Left lung (tissue), 10 donors: ENCODE data around the gene SLC6A8. TPM values are rescaled to one million over a fixed set of nuclear protein-coding genes. Genes with fewer than 3 reads are reported as not detected.

Experiments used
- ATAC-seq: fragments of 200-7000 bp; cut with Tn5 transposase; one replicate; pipeline ENCODE4 v1.9.1; 2020; ENCODE audit warnings: moderate library complexity
- DNase-seq, 4 donors: peaks; one replicate each; pipeline ENCODE4 v3.0.0-alpha.2; 2013 to 2020
- H3K27ac ChIP-seq, 2 donors: fragments of 200-600 bp; sonication (generic) in 1 of 2; one replicate each; pipeline versions ENCODE4 v1.5.0 to v1.8.0; 2020 to 2021
- H3K27me3 ChIP-seq, 2 donors: fragments of 200-600 bp; sonication (generic) in 1 of 2; one replicate each; pipeline versions ENCODE4 v1.5.0 to v1.8.0; 2020 to 2021
- H3K36me3 ChIP-seq, 2 donors: fragments of 200-600 bp; sonication (generic) in 1 of 2; one replicate each; pipeline versions ENCODE4 v1.5.0 to v1.8.0; 2020 to 2021
- H3K4me1 ChIP-seq, 2 donors: fragments of 200-600 bp; one replicate each; pipeline ENCODE4 v1.8.0; 2021
- H3K4me3 ChIP-seq, 2 donors: fragments of 200-600 bp; sonication (generic) in 1 of 2; one replicate each; pipeline versions ENCODE4 v1.5.0 to v1.8.0; 2020 to 2021; ENCODE audit warnings: mild to moderate bottlenecking in 1 of 2
- H3K9me3 ChIP-seq, 2 donors: fragments of 200-600 bp; sonication (generic) in 1 of 2; one replicate each; pipeline versions ENCODE4 v1.5.0 to v1.8.0; 2020 to 2021
- intact Hi-C, 2 donors: fragments of 100-400 bp; cut with DNase I; formaldehyde crosslinking; loops; one replicate each; pipeline versions ENCODE4 v1.11.2 to v1.14.2; 2022
- polyA plus RNA-seq, 6 donors: library from polyadenylated mRNA; unstranded; fragments of 120-200 nt; gene quantifications; one replicate each; pipeline ENCODE4 v1.2.1, GENCODE V29; 2013; ENCODE audit not compliant: insufficient read length in 6 of 6
- total RNA-seq, 2 donors: library from RNA; stranded (reverse); fragmentation: NEBNext Ultra II Directional; extraction: Animal tissue kit (Norgen Biotek cat#: 25700); gene quantifications; one replicate each; pipeline ENCODE4 v1.2.1, GENCODE V29; 2021
- TF ChIP-seq, protein P1 (sequence below), 2 donors: fragments of 200-600 bp; sonication (generic) in 1 of 2; IDR thresholded peaks; one replicate each; pipeline versions ENCODE4 v1.5.0 to v1.8.0; 2021; ENCODE audit warnings: antibody characterized with exemption in 2 of 2
- donor health status: DM: no; HTN: yes; CAD: no.
- donor health status: DM: no; HTN: no; CAD: no.

The SLC6A8 gene
- total and polyA plus RNA-seq, 8 donors: 6.8 to 12.1 (median 10.2) TPM

DNA sequence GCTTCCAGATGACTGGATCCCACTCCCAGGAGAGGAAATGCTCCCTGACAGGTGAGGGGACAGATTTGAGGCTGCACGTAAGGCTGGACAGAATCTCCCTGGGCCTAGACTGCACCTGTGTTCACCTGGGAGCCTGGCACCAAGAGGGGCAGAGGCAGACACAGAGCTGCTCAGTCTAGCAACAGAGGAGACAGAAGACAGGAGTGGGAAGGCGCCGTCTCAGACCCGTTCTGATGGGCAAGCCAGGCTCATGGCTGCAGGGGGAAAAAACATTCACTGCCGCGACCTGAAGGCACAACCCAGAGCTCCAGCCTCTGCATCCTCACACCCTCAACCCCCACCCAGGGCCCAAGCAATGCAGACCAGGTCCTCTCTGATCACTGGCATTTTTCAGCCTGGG is 19.7 kb downstream of the SLC6A8 start:
- H3K9me3 ChIP-seq: no peaks in the 10 kb centered on the region
- H3K27ac ChIP-seq: no peak overlapping the region
- H3K36me3 ChIP-seq: peaks cover 0 to 59% of the 10 kb centered on the region in 2 donors
- DNase-seq (no peak), ATAC-seq (no peak)
- TF ChIP-seq, protein P1, sequence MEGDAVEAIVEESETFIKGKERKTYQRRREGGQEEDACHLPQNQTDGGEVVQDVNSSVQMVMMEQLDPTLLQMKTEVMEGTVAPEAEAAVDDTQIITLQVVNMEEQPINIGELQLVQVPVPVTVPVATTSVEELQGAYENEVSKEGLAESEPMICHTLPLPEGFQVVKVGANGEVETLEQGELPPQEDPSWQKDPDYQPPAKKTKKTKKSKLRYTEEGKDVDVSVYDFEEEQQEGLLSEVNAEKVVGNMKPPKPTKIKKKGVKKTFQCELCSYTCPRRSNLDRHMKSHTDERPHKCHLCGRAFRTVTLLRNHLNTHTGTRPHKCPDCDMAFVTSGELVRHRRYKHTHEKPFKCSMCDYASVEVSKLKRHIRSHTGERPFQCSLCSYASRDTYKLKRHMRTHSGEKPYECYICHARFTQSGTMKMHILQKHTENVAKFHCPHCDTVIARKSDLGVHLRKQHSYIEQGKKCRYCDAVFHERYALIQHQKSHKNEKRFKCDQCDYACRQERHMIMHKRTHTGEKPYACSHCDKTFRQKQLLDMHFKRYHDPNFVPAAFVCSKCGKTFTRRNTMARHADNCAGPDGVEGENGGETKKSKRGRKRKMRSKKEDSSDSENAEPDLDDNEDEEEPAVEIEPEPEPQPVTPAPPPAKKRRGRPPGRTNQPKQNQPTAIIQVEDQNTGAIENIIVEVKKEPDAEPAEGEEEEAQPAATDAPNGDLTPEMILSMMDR (IDR thresholded peaks at IDR 0.05): no peak
- H3K4me3 ChIP-seq: no peak overlapping the region
- peaks cover 0 to 5% of the 10 kb centered on the region in 2 donors for H3K4me1 ChIP-seq
- no peaks in the 10 kb centered on the region for H3K27me3 ChIP-seq
- intact Hi-C loops: no loop called here

DNA sequence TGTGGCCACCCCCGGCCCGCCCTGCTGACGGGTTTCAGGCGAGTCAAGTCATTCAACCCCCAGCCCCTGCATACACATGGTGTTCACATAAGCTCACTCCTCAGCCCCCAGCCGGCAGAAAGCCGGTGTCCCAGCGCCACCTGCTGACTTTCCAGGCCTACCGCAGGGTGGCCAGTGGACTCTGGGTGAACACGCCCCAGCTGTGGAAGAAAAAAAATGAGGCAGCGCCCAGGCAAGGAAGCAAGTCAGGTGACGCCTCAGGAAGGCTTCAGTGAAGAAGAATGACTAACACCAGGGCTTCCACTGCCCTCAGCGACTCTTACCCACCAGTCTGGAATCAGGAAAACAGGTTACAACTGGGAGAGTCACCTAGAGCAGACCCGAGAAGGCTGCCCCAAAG is 20.7 kb downstream of the SLC6A8 start:
- intact Hi-C loops: no loop called here
- Histone ChIP-seq H3K36me3 (peaks cover 0 to 59% of the 10 kb centered on the region in 2 donors), H3K9me3 (no peaks in the 10 kb centered on the region), H3K27ac (no peak overlapping the region), H3K4me1 (peaks cover 0 to 5% of the 10 kb centered on the region in 2 donors), H3K27me3 (no peaks in the 10 kb centered on the region), H3K4me3 (no peak overlapping the region)
- peak; percentile 91 for ATAC-seq
- TF ChIP-seq, protein P1 (IDR thresholded peaks at IDR 0.05): peak; percentile 47 to 50
- peak in 2 of 4 donors; percentile 52 to 74 for DNase-seq

DNA sequence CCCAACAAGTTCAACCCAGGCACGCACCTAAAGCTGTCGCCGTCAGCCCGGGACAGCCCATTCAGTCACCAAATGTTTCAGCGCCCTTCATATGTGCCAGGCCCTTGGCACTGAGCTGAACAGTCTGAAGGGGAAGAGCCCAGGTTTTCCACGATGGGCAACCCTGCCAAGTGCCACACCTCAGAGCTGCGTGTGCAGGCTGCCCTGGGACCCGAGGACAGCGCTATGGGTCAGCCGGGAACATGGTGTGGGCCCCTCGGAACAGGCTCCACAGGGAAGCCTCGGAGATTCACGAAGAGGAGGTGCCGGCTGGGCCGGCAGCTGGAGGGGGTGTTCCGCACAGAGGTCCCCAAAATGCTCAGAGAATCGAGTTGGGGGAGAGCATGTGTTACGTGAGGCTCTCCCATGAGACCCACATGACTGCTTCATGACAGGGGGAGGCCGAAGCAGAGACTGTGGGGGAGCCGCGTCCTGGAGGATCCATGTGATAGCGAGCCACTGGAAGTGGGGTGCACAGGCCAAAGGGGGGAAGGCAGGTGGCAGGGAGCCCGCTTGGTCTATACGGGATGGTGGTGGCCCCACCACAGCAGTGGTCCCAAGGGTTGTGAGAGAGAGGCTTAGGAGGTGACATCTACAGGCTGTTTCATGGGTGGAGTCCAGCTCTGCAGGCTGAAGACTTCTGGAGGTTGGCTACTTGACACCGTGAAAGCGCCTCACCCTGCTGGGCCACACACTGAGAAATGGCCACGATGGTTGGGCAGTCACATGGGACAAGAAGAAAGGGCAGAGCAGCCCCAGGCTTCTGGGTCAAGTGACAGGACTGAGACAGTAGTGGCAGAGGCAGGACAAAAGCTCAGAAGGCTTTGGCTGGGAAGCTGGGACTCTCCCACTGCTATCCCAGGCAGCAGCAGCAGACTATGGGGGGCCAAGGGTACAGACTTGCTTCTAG is 22.3 kb downstream of the SLC6A8 start:
- ATAC-seq (no peak), DNase-seq (no peak)
- Histone ChIP-seq H3K27ac (no peak overlapping the region), H3K27me3 (no peaks in the 10 kb centered on the region), H3K4me1 (peaks cover 0 to 5% of the 10 kb centered on the region in 2 donors), H3K9me3 (no peaks in the 10 kb centered on the region), H3K4me3 (no peak overlapping the region), H3K36me3 (peaks cover 0 to 59% of the 10 kb centered on the region in 2 donors)
- intact Hi-C loops: no loop called here
- TF ChIP-seq, protein P1 (IDR thresholded peaks at IDR 0.05): no peak

DNA sequence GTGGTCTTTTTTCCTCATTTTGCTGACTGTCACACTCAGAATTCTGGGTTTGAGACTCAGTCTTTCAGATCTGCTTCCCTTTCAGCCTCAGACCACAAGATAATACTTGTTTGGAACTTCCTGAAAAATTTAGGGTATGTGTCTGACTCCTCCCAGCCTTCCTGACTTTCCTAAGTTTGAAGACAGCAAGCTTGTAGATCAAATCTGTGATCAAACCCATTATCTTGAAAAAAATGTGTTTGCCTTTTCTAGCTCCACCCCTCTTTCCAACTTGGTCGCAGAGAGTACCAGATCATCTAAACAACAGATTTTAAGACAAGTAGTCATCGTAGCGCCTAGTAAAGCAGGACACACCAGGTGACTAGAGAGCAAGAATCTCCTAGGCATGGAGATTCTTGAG is 26.5 kb downstream of the SLC6A8 start:
- Histone ChIP-seq H3K9me3 (no peaks in the 10 kb centered on the region), H3K4me1 (no peaks in the 10 kb centered on the region), H3K27me3 (no peaks in the 10 kb centered on the region), H3K27ac (no peak overlapping the region), H3K4me3 (no peak overlapping the region), H3K36me3 (peaks cover 0 to 83% of the 10 kb centered on the region in 2 donors)
- TF ChIP-seq, protein P1 (IDR thresholded peaks at IDR 0.05): no peak
- ATAC-seq: no peak
- intact Hi-C loops: no loop called here
- DNase-seq: no peak

DNA sequence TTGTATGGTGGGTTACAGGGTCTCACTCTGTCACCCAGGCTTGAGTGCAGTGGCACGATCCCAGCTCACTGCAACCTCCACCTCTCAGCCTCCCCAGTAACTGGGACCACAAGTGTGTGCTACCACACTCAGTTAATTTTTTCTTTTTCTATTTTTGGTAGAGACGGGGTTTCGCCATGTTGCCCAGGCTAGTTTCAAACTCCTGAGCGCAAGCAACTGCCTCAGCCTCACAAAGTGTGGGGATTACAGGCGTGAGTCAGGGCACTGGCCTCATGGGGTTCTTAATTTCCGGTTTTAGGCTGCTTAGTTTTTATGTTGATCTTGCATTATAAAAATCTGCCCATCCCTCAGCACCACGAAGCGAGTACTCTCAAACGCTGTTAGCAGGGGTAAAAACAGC is 29.7 kb downstream of the SLC6A8 start:
- DNase-seq (no peak), ATAC-seq (no peak)
- TF ChIP-seq, protein P1 (IDR thresholded peaks at IDR 0.05): no peak
- H3K4me1 ChIP-seq: peaks cover under 1 to 6% of the 10 kb centered on the region in 2 donors
- H3K36me3 ChIP-seq: peaks cover 0 to 77% of the 10 kb centered on the region in 2 donors
- H3K27me3 ChIP-seq: no peaks in the 10 kb centered on the region
- no peak overlapping the region for H3K27ac ChIP-seq
- H3K4me3 ChIP-seq: no peak overlapping the region
- intact Hi-C loops: no loop called here
- H3K9me3 ChIP-seq: no peaks in the 10 kb centered on the region
